ENCODE data around the gene ACP5.

GRCh38 chr19:11606484-11606883 lies 29.0 kb upstream of the ACP5 start:
- TF ChIP-seq CTCF (IDR thresholded peaks at IDR 0.05), result no peak
- no peak for TF ChIP-seq REST (IDR thresholded peaks at IDR 0.05; ENCODE audit: insufficient read depth in 1 of 2, low read depth in 2 of 2, low read length in 1 of 2)
- TF ChIP-seq POLR2AphosphoS5 (IDR thresholded peaks at IDR 0.05; ENCODE audit: low read depth, low read length), result no peak
- no peak for TF ChIP-seq TCF7L2 (IDR thresholded peaks at IDR 0.05; ENCODE audit: low read depth, low read length)

Measured in Panc1 (cell line).